ENCODE data around the gene ZBTB8OS.
"Not testable (repeated sequence)": the region's sequence is repeated elsewhere in the genome, so short reads cannot be mapped to it uniquely, and the experiment has no call there.

DNA sequence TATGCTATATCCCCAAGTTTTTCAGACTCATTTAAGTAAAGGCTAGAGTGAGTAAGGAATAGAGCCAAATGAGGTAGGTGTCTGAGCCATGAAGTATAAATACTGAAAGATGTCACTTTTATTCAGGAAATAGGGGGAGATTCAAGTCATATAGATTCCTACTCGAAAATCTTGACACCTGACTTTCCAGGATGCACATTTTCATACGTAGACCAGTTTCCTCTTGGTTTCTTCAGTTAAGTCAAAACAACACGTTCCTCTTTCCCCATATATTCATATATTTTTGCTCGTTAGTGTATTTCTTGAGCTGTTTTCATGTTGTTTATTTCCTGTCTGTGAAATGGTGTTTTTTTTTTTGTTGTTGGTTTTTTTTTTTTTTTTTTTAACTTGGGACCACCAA lies 29.6 kb upstream of the ZBTB8OS start:
- TF ChIP-seq, protein P1, sequence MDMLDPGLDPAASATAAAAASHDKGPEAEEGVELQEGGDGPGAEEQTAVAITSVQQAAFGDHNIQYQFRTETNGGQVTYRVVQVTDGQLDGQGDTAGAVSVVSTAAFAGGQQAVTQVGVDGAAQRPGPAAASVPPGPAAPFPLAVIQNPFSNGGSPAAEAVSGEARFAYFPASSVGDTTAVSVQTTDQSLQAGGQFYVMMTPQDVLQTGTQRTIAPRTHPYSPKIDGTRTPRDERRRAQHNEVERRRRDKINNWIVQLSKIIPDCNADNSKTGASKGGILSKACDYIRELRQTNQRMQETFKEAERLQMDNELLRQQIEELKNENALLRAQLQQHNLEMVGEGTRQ (IDR thresholded peaks at IDR 0.05; ENCODE audit: low read length), result not testable (repeated sequence)
- TF ChIP-seq POLR2A (IDR thresholded peaks at IDR 0.05; ENCODE audit: control extremely low read depth in 1 of 2, low read depth in 2 of 2, low read length in 2 of 2); TAF1 (IDR thresholded peaks at IDR 0.05; ENCODE audit: low read depth, low read length); KDM4A (IDR thresholded peaks at IDR 0.05; ENCODE audit: low read depth, low read length, severe bottlenecking): not testable (repeated sequence)
- TF ChIP-seq, protein P2, sequence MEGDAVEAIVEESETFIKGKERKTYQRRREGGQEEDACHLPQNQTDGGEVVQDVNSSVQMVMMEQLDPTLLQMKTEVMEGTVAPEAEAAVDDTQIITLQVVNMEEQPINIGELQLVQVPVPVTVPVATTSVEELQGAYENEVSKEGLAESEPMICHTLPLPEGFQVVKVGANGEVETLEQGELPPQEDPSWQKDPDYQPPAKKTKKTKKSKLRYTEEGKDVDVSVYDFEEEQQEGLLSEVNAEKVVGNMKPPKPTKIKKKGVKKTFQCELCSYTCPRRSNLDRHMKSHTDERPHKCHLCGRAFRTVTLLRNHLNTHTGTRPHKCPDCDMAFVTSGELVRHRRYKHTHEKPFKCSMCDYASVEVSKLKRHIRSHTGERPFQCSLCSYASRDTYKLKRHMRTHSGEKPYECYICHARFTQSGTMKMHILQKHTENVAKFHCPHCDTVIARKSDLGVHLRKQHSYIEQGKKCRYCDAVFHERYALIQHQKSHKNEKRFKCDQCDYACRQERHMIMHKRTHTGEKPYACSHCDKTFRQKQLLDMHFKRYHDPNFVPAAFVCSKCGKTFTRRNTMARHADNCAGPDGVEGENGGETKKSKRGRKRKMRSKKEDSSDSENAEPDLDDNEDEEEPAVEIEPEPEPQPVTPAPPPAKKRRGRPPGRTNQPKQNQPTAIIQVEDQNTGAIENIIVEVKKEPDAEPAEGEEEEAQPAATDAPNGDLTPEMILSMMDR (IDR thresholded peaks at IDR 0.05; ENCODE audit: control extremely low read depth in 1 of 3, insufficient read depth in 1 of 3, low read depth in 1 of 3, low read length in 3 of 3), result not testable (repeated sequence)

Measured in H1 (cell line).